Natural killer cell treated with Interleukin-12 subunit alpha and Interleukin-12 subunit beta and Interleukin-15 and Interleukin-18, amount 100 ng/mL, for 72 hours (primary cell): Measurements from ENCODE around the gene CLEC17A. TPM values are rescaled to one million over a fixed set of nuclear protein-coding genes. Genes with fewer than 3 reads are reported as not detected.

Experiments
- total RNA-seq, 2 donors: library from RNA; stranded (reverse); gene quantifications; one replicate each; pipeline ENCODE4 v1.2.3, GENCODE V29; 2022

Gene CLEC17A
- total RNA-seq, 2 donors from 2014 or later = 0.28 TPM; not detected in 1

Other genes with a start within 250 kb of the CLEC17A start
- 100 to 1,000 TPM; 348 to 798 TPM for gene ADGRE5, start 201.6 kb upstream of the CLEC17A start, total RNA-seq
- 100 to 1,000 TPM; 225 to 449 TPM for gene DDX39A, start 163.7 kb upstream of the CLEC17A start, total RNA-seq
- 100 to 1,000 TPM; 140 to 160 TPM for gene PKN1, start 149.8 kb upstream of the CLEC17A start, total RNA-seq
- gene PTGER1, start 107.7 kb upstream of the CLEC17A start, total RNA-seq = under 1 TPM; 0.31 to 0.67 TPM
- gene GIPC1, start 87.0 kb upstream of the CLEC17A start, total RNA-seq = 10 to 100 TPM; 29.9 to 31.7 TPM
- 10 to 100 TPM; 65.3 to 68.8 TPM for gene DNAJB1, start 64.7 kb upstream of the CLEC17A start, total RNA-seq
- gene TECR, start 53.5 kb upstream of the CLEC17A start, total RNA-seq = 100 to 1,000 TPM in 1 of 2 donors, 10 to 100 TPM in 1; 74.0 to 110 TPM
- gene NDUFB7, start 11.0 kb upstream of the CLEC17A start, total RNA-seq = 100 to 1,000 TPM; 109 to 167 TPM
- gene ADGRE3, start 91.8 kb downstream of the CLEC17A start, total RNA-seq = under 1 TPM in 1 of 2 donors, not detected in 1; 0.45 TPM
- 10 to 100 TPM; 18.4 to 21.4 TPM for gene ZNF333, start 107.0 kb downstream of the CLEC17A start, total RNA-seq
- 1 to 10 TPM; 4.4 to 4.6 TPM for gene ADGRE2, start 195.5 kb downstream of the CLEC17A start, total RNA-seq